ENCODE measurements around the gene GJD3.

GRCh38 chr17:40399185-40399584 is 34.6 kb upstream of the GJD3 start:
- TF ChIP-seq CTCF (IDR thresholded peaks at IDR 0.05) (peak; percentile 14 to 69 (median 31)), POLR2A (IDR thresholded peaks at IDR 0.05) (no peak)
